GM12878 (cell line): ENCODE measurements around the gene ABT1. TPM values are rescaled to one million over a fixed set of nuclear protein-coding genes. Genes with fewer than 3 reads are reported as not detected.

Source experiments
- CHD2 ChIP-seq: IDR thresholded peaks from 2 replicates; pipeline ENCODE4 v1.6.1; 2011; ENCODE audit warnings: low read depth, low read length, improper control_type of control experiment, borderline replicate concordance
- DPF2 ChIP-seq: fragments of 450-650 bp; IDR thresholded peaks from 2 replicates; pipeline ENCODE4 v1.6.1; 2017; ENCODE audit warnings: mild to moderate bottlenecking
- EZH2 ChIP-seq: IDR thresholded peaks from 2 replicates; pipeline ENCODE4 v1.6.1; 2012; ENCODE audit warnings: low read depth, mild to moderate bottlenecking, control low read depth, inconsistent platforms, low read length, borderline replicate concordance; ENCODE audit not compliant: control insufficient read depth
- MTA3 ChIP-seq: IDR thresholded peaks from 2 replicates; pipeline ENCODE4 v1.6.1; 2012; ENCODE audit warnings: low read length, inconsistent platforms, borderline replicate concordance
- NFYB ChIP-seq: IDR thresholded peaks from 2 replicates; pipeline ENCODE4 v1.6.1; 2011; ENCODE audit warnings: low read depth, mild to moderate bottlenecking, low read length, improper control_type of control experiment, moderate library complexity; ENCODE audit not compliant: insufficient read depth
- NR2F1 ChIP-seq: fragments of 450-650 bp; conservative IDR thresholded peaks from 2 replicates; pipeline ENCODE4 v1.6.1; 2017; ENCODE audit warnings: mild to moderate bottlenecking
- PML ChIP-seq: IDR thresholded peaks from 2 replicates; pipeline ENCODE4 v1.6.1; 2012; ENCODE audit warnings: low read length, inconsistent platforms
- SMAD5 ChIP-seq: IDR thresholded peaks from 2 replicates; pipeline ENCODE4 v1.6.1; 2016; ENCODE audit warnings: antibody characterized with exemption, low read depth
- SP1 ChIP-seq: IDR thresholded peaks from one replicate; pipeline ENCODE4 v1.6.1; 2011; ENCODE audit warnings: low read depth, low read length
- STAT1 ChIP-seq: fragments of 450-650 bp; conservative IDR thresholded peaks from 2 replicates; pipeline ENCODE4 v1.6.1; 2014; ENCODE audit warnings: antibody characterized with exemption, mild to moderate bottlenecking
- YBX1 ChIP-seq: fragments of 450-650 bp; IDR thresholded peaks from 2 replicates; pipeline ENCODE4 v1.6.1; 2016; ENCODE audit warnings: antibody characterized with exemption
- ZNF622 ChIP-seq: fragments of 450-650 bp; IDR thresholded peaks from 2 replicates; pipeline ENCODE4 v1.6.1; 2017; ENCODE audit warnings: mild to moderate bottlenecking, inconsistent platforms
- ZSCAN29 ChIP-seq: fragments of 450-650 bp; IDR thresholded peaks from 2 replicates; pipeline ENCODE4 v1.6.1; 2017; ENCODE audit warnings: mild to moderate bottlenecking, moderate library complexity
- polyA plus RNA-seq, 11 experiments: library from polyadenylated mRNA; depleted of rRNA in 4 of 11; unstranded in 6 of 11; stranded (reverse) in 5 of 11; fragments of >200 nt; fragmentation: Nextera tagmentation in 4 of 11; fragmentation: Illumina TruSeq in 1 of 11; extraction: Ambion mirVana in 4 of 11; extraction: Trizol in 1 of 11; gene quantifications; 1 replicate in 1 of 11; 2 replicates in 10 of 11; pipeline versions ENCODE4 v1.2.1 to v1.2.3, GENCODE V29; 2011 to 2016; ENCODE audit warnings: inconsistent platforms in 2 of 11, missing spikeins in 2 of 11, low read depth in 1 of 11
- total RNA-seq, 4 experiments: library from RNA; depleted of rRNA in 3 of 4; stranded (reverse); fragments of >200 nt in 3 of 4; fragmentation: Illumina TruSeq in 1 of 4; extraction: Trizol in 1 of 4; gene quantifications; 2 replicates each; pipeline versions ENCODE4 v1.2.1 to v1.2.3, GENCODE V29; 2013 to 2021
- TF ChIP-seq, protein P1 (sequence below): fragments of 450-650 bp; IDR thresholded peaks from 2 replicates; pipeline ENCODE4 v1.6.1; 2017; ENCODE audit warnings: low read depth, mild to moderate bottlenecking, moderate library complexity
- TF ChIP-seq, protein P2 (sequence below): fragments of 450-650 bp; conservative IDR thresholded peaks from 2 replicates; pipeline ENCODE4 v1.6.1; 2017; ENCODE audit warnings: mild to moderate bottlenecking, moderate library complexity
- TF ChIP-seq, protein P3 (sequence below): fragments of 450-650 bp; IDR thresholded peaks from 2 replicates; pipeline ENCODE4 v1.6.1; 2017; ENCODE audit warnings: mild to moderate bottlenecking
- TF ChIP-seq, protein P4 (sequence below): IDR thresholded peaks from 2 replicates; pipeline ENCODE4 v1.6.1; 2011; ENCODE audit warnings: low read depth, mild to moderate bottlenecking, low read length, moderate library complexity, borderline replicate concordance; ENCODE audit errors: extremely low read depth
- TF ChIP-seq, protein P5 (sequence below): IDR thresholded peaks from 2 replicates; pipeline ENCODE4 v1.6.1; 2011; ENCODE audit warnings: borderline replicate concordance, low read depth, mild to moderate bottlenecking, moderate library complexity, mixed read lengths, low read length; ENCODE audit not compliant: insufficient read depth; ENCODE audit errors: extremely low read length
- TF ChIP-seq, protein P6 (sequence below): IDR thresholded peaks from 2 replicates; pipeline ENCODE4 v1.6.1; 2012; ENCODE audit warnings: low read length, inconsistent platforms
- TF ChIP-seq, protein P7 (sequence below): IDR thresholded peaks from 2 replicates; pipeline ENCODE4 v1.6.1; 2011; ENCODE audit warnings: low read depth, low read length, improper control_type of control experiment, borderline replicate concordance

Gene ABT1
- total and polyA plus RNA-seq, 10 of the 15 experiments (the other 5 are each of a cell fraction or from before 2014, with no cell fraction given), result 8.4 to 43.5 (median 28.2) TPM

DNA sequence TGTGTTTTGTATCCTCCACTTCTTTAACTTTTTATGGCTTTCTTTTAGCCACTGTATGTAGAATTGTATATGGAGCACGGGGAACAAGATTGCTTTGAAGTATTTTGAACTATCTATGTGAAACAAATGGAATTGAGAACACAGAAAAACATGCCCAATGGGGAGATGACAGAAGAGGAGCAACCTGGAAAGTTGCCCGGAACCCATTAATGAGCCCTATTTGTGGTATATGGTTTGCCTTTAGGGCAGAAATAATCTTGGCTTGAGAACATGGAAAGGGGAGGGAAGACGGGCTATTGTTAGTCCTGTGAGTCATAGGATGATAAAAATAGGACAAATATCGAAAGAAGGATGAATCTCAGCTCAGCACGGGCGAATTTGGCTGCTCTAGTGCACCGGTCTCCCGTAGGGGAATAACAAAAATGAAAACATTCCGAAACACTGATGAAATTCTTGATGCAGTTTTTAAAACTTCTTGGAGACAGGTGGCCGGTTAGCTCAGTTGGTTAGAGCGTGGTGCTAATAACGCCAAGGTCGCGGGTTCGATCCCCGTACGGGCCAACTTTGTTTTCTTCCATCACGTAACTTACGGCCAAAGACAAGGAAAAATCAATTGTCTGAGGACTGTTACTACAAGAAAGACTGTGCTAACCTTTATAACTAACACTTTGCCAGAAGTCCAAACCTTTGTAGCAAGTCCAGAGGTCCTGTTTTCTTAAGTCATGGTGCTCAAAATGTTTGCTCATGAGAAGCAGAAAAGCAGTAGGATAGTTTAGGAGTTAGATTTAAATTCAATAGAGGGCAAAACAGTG, 42.9 kb upstream of the ABT1 start (continued):
- TF ChIP-seq, protein P1, sequence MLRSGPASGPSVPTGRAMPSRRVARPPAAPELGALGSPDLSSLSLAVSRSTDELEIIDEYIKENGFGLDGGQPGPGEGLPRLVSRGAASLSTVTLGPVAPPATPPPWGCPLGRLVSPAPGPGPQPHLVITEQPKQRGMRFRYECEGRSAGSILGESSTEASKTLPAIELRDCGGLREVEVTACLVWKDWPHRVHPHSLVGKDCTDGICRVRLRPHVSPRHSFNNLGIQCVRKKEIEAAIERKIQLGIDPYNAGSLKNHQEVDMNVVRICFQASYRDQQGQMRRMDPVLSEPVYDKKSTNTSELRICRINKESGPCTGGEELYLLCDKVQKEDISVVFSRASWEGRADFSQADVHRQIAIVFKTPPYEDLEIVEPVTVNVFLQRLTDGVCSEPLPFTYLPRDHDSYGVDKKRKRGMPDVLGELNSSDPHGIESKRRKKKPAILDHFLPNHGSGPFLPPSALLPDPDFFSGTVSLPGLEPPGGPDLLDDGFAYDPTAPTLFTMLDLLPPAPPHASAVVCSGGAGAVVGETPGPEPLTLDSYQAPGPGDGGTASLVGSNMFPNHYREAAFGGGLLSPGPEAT, result peak; percentile 61; the same call in 1 of the 2 replicates
- no peak for TF ChIP-seq NR2F1
- TF ChIP-seq, protein P2, sequence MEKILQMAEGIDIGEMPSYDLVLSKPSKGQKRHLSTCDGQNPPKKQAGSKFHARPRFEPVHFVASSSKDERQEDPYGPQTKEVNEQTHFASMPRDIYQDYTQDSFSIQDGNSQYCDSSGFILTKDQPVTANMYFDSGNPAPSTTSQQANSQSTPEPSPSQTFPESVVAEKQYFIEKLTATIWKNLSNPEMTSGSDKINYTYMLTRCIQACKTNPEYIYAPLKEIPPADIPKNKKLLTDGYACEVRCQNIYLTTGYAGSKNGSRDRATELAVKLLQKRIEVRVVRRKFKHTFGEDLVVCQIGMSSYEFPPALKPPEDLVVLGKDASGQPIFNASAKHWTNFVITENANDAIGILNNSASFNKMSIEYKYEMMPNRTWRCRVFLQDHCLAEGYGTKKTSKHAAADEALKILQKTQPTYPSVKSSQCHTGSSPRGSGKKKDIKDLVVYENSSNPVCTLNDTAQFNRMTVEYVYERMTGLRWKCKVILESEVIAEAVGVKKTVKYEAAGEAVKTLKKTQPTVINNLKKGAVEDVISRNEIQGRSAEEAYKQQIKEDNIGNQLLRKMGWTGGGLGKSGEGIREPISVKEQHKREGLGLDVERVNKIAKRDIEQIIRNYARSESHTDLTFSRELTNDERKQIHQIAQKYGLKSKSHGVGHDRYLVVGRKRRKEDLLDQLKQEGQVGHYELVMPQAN, result no peak
- TF ChIP-seq, protein P3, sequence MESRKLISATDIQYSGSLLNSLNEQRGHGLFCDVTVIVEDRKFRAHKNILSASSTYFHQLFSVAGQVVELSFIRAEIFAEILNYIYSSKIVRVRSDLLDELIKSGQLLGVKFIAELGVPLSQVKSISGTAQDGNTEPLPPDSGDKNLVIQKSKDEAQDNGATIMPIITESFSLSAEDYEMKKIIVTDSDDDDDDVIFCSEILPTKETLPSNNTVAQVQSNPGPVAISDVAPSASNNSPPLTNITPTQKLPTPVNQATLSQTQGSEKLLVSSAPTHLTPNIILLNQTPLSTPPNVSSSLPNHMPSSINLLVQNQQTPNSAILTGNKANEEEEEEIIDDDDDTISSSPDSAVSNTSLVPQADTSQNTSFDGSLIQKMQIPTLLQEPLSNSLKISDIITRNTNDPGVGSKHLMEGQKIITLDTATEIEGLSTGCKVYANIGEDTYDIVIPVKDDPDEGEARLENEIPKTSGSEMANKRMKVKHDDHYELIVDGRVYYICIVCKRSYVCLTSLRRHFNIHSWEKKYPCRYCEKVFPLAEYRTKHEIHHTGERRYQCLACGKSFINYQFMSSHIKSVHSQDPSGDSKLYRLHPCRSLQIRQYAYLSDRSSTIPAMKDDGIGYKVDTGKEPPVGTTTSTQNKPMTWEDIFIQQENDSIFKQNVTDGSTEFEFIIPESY, result no peak
- TF ChIP-seq CHD2, result no peak
- TF ChIP-seq, protein P4, sequence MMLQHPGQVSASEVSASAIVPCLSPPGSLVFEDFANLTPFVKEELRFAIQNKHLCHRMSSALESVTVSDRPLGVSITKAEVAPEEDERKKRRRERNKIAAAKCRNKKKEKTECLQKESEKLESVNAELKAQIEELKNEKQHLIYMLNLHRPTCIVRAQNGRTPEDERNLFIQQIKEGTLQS, result no peak
- peak; percentile 72; the same call in 1 of the 2 replicates for TF ChIP-seq PML
- no peak for TF ChIP-seq STAT1
- TF ChIP-seq, protein P5, sequence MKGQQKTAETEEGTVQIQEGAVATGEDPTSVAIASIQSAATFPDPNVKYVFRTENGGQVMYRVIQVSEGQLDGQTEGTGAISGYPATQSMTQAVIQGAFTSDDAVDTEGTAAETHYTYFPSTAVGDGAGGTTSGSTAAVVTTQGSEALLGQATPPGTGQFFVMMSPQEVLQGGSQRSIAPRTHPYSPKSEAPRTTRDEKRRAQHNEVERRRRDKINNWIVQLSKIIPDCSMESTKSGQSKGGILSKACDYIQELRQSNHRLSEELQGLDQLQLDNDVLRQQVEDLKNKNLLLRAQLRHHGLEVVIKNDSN, result no peak
- TF ChIP-seq, protein P6, sequence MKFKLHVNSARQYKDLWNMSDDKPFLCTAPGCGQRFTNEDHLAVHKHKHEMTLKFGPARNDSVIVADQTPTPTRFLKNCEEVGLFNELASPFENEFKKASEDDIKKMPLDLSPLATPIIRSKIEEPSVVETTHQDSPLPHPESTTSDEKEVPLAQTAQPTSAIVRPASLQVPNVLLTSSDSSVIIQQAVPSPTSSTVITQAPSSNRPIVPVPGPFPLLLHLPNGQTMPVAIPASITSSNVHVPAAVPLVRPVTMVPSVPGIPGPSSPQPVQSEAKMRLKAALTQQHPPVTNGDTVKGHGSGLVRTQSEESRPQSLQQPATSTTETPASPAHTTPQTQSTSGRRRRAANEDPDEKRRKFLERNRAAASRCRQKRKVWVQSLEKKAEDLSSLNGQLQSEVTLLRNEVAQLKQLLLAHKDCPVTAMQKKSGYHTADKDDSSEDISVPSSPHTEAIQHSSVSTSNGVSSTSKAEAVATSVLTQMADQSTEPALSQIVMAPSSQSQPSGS, result peak; percentile 2; the same call in 1 of the 2 replicates
- TF ChIP-seq NFYB, result no peak
- no peak for TF ChIP-seq SMAD5
- TF ChIP-seq SP1, result no peak
- TF ChIP-seq ZNF622, result no peak
- no peak for TF ChIP-seq EZH2
- TF ChIP-seq ZSCAN29, result peak; percentile 98
- no peak for TF ChIP-seq YBX1
- TF ChIP-seq DPF2, result no peak
- TF ChIP-seq MTA3, result no peak
- TF ChIP-seq, protein P7, sequence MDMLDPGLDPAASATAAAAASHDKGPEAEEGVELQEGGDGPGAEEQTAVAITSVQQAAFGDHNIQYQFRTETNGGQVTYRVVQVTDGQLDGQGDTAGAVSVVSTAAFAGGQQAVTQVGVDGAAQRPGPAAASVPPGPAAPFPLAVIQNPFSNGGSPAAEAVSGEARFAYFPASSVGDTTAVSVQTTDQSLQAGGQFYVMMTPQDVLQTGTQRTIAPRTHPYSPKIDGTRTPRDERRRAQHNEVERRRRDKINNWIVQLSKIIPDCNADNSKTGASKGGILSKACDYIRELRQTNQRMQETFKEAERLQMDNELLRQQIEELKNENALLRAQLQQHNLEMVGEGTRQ, result no peak
